ENCODE data around the gene UBE3B. TPM values are rescaled to one million over a fixed set of nuclear protein-coding genes. Genes with fewer than 3 reads are reported as not detected.
"Not testable (repeated sequence)": the region's sequence is repeated elsewhere in the genome, so short reads cannot be mapped to it uniquely, and the experiment has no call there.

Gene UBE3B
- total RNA-seq, 1 experiment from 2014 or later, result 48.0 TPM

GRCh38 chr12:109469517-109469916 is 7.9 kb upstream of the UBE3B start:
- H3K4me3 ChIP-seq, result no peak overlapping the region
- H3K27ac ChIP-seq, result no peak overlapping the region
- no peaks in the 10 kb centered on the region for H3K27me3 ChIP-seq (ENCODE audit: insufficient read depth, low read depth)
- H3K9me2 ChIP-seq (ENCODE audit: insufficient read depth), result no peaks in the 10 kb centered on the region
- peaks cover 9% of the 10 kb centered on the region for H3K4me1 ChIP-seq (replicated peaks; ENCODE audit: insufficient read depth)
- H3K79me2 ChIP-seq (ENCODE audit: low read depth), result peaks cover 78% of the 10 kb centered on the region
- no peak for DNase-seq
- ChIA-PET CTCF (no interaction called here), POLR2A (ENCODE audit: unreplicated experiment) (interaction anchor here (0.5 kb wide), 1 partner anchor 282 kb away, joined by 4 read pairs; no protein-coding TSS in a partner anchor)
- H2AFZ ChIP-seq, result no peak overlapping the region
- intact Hi-C loops (cut with micrococcal nuclease; ENCODE audit: unreplicated experiment), result no loop called here
- H3K9me3 ChIP-seq (ENCODE audit: insufficient read depth, low read depth), result no peaks in the 10 kb centered on the region
- no peak overlapping the region for H3K4me2 ChIP-seq
- 0 out of 2 replicates have a peak, but pooled peaks cover 8% of the 10 kb centered on the region for H3K36me3 ChIP-seq (ENCODE audit: low read depth)
- H4K20me1 ChIP-seq (ENCODE audit: insufficient read depth), result peaks cover 21% of the 10 kb centered on the region; the same call in 1 of the 2 replicates
- peaks cover 5% of the 10 kb centered on the region; the same call in 1 of the 2 replicates for H3F3A ChIP-seq (ENCODE audit: insufficient read depth, low read depth)
- no TSS peak for BruUV-seq (replicated peaks)
- no peak for TF ChIP-seq EZH2 (IDR thresholded peaks at IDR 0.05; ENCODE audit: low read depth)
- TF ChIP-seq CTCF (conservative IDR thresholded peaks at IDR 0.05), result no peak

DNA sequence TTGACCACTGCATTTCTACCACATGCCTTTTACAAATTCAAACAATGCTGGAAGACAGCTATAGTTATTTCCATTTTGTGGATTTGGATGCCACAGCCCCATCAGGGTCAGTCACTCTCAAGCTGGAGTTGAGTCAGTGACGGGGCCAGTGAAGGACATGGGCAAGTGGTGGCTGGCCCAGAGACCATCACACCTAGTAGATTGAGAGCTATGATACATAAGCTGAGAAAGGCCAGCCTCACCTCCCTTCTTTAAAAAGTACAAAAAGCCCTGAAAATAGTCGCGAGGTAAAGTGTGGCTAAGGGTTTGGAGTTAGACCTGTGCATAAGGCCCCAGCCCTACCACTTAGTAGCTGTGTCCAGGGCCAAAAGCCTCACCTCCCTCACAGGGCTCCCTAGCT is 4.4 kb upstream of the UBE3B start:
- TF ChIP-seq CTCF (conservative IDR thresholded peaks at IDR 0.05), result no peak
- no peak for TF ChIP-seq EZH2 (IDR thresholded peaks at IDR 0.05; ENCODE audit: low read depth)
- Histone ChIP-seq H3K27ac (no peak overlapping the region), H4K20me1 (ENCODE audit: insufficient read depth) (peaks cover 18% of the 10 kb centered on the region), H3K36me3 (ENCODE audit: low read depth) (0 out of 2 replicates have a peak, but pooled peaks cover 6% of the 10 kb centered on the region), H2AFZ (no peak overlapping the region), H3K4me3 (no peak overlapping the region), H3K79me2 (ENCODE audit: low read depth) (peaks cover 78% of the 10 kb centered on the region), H3K27me3 (ENCODE audit: insufficient read depth, low read depth) (no peaks in the 10 kb centered on the region), H3K4me2 (no peak overlapping the region), H3F3A (ENCODE audit: insufficient read depth, low read depth) (no peaks in the 10 kb centered on the region), H3K9me2 (ENCODE audit: insufficient read depth) (no peaks in the 10 kb centered on the region), H3K9me3 (ENCODE audit: insufficient read depth, low read depth) (no peaks in the 10 kb centered on the region), H3K4me1 (replicated peaks; ENCODE audit: insufficient read depth) (peaks cover 8% of the 10 kb centered on the region)
- ChIA-PET POLR2A (ENCODE audit: unreplicated experiment) (no interaction called here), CTCF (no interaction called here)
- intact Hi-C loops (cut with micrococcal nuclease; ENCODE audit: unreplicated experiment), result no loop called here
- no peak for DNase-seq
- no TSS peak for BruUV-seq (replicated peaks)

DNA sequence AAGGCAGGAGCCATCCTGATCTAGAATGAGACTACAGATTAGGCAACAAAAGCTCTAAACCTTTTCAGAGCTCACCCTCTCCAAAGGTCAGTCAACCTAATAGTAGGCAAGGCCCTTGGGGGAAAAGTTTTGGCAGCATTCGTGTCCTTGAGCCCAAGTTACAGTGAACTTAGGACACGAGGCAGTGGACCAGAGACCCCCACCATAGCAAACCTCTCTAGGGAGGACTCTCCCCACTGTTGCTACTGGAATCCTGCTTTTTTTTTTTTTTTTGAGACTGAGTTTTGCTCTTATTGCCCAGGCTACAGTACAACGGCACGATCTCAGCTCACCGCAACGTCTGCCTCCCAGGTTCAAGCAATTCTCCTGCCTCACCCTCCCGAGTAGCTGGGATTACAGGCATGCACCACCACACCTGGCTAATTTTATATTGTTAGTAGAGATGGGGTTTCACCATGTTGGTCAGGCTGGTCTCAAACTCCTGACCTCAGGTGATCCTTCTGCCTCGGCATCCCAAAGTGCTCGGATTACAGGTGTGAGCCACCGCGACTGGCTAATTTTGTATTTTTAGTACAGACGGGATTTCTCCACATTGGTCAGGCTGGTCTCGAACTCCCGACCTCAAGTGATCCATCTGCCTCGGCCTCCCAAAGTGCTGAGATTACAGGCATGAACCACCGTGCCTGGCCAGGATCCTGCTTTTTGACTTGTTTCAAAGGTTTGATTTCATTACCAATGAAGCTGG is 3.7 kb upstream of the UBE3B start:
- H3K9me2 ChIP-seq (ENCODE audit: insufficient read depth); H3K4me3 ChIP-seq; H2AFZ ChIP-seq; intact Hi-C loops (cut with micrococcal nuclease; ENCODE audit: unreplicated experiment); H3K9me3 ChIP-seq (ENCODE audit: insufficient read depth, low read depth); H3K36me3 ChIP-seq (ENCODE audit: low read depth); H3F3A ChIP-seq (ENCODE audit: insufficient read depth, low read depth); H3K27ac ChIP-seq; H3K27me3 ChIP-seq (ENCODE audit: insufficient read depth, low read depth); BruUV-seq (replicated peaks); DNase-seq; H3K4me2 ChIP-seq: not testable (repeated sequence)
- ChIA-PET POLR2A (ENCODE audit: unreplicated experiment) (interaction anchor here (0.8 kb wide), 1 partner anchor 45 kb away, joined by 7 read pairs; no protein-coding TSS in a partner anchor), CTCF (interaction anchor here (0.6 kb wide), 1 partner anchor 41 kb away, joined by 3 read pairs; no protein-coding TSS in a partner anchor)
- Histone ChIP-seq H4K20me1 (ENCODE audit: insufficient read depth) (peaks cover 18% of the 10 kb centered on the region), H3K4me1 (replicated peaks; ENCODE audit: insufficient read depth) (peaks cover 14% of the 10 kb centered on the region), H3K79me2 (ENCODE audit: low read depth) (peaks cover 85% of the 10 kb centered on the region)

All from PC-9 (cell line).